SK-N-SH treated with all-trans-retinoic acid at 6 μM for 48 hours (cell line): ENCODE results near the gene FZD4.
A peak's percentile ranks its signal among the peaks of the same experiment; 100 is the strongest.
"Not testable (repeated sequence)": the region's sequence is repeated elsewhere in the genome, so short reads cannot be mapped to it uniquely, and the experiment has no call there.

Experiments used
- ATAC-seq: fragments of 200-7000 bp; cut with Tn5 transposase; 3 replicates; pipeline ENCODE4 v1.9.1; 2020; ENCODE audit warnings: mild to moderate bottlenecking, moderate library complexity
- ARNTL ChIP-seq: fragments of 450-650 bp; formaldehyde crosslinking; IDR thresholded peaks from 2 replicates; pipeline ENCODE4 v1.5.0; 2020; ENCODE audit warnings: low read depth, mild to moderate bottlenecking, moderate library complexity, borderline replicate concordance
- CSDC2 ChIP-seq: fragments of 250-450 bp; sonication (Bioruptor Pico); IDR thresholded peaks from 2 replicates; pipeline ENCODE4 v1.5.0; 2020; ENCODE audit warnings: mild to moderate bottlenecking, moderate library complexity
- ISL1 ChIP-seq: fragments of 250-450 bp; sonication (Bioruptor Pico); IDR thresholded peaks from 2 replicates; pipeline ENCODE4 v2.1.2; 2022; ENCODE audit warnings: mild to moderate bottlenecking, moderate library complexity
- OSR1 ChIP-seq: fragments of 250-450 bp; sonication (Bioruptor Pico); IDR thresholded peaks from 2 replicates; pipeline ENCODE4 v1.8.0; 2022; ENCODE audit warnings: moderate library complexity, mild to moderate bottlenecking, inconsistent platforms
- PPARA ChIP-seq: fragments of 250-450 bp; sonication (Bioruptor Pico); IDR thresholded peaks from 2 replicates; pipeline ENCODE4 v1.5.0; 2020; ENCODE audit warnings: mild to moderate bottlenecking, borderline replicate concordance
- RARB ChIP-seq: fragments of 250-450 bp; sonication (Bioruptor Pico); IDR thresholded peaks from 2 replicates; pipeline ENCODE4 v1.8.0; 2021; ENCODE audit warnings: mild to moderate bottlenecking, moderate library complexity
- SNAI2 ChIP-seq: fragments of 250-450 bp; sonication (Bioruptor Pico); IDR thresholded peaks from 2 replicates; pipeline ENCODE4 v1.5.0; 2020; ENCODE audit warnings: mild to moderate bottlenecking, moderate library complexity
- TOX ChIP-seq: fragments of 250-450 bp; sonication (Bioruptor Pico); IDR thresholded peaks from 2 replicates; pipeline ENCODE4 v1.8.0; 2021; ENCODE audit warnings: mild to moderate bottlenecking, moderate library complexity, borderline replicate concordance
- ZC3H10 ChIP-seq: fragments of 250-450 bp; sonication (Bioruptor Pico); IDR thresholded peaks from 2 replicates; pipeline ENCODE4 v1.5.1; 2021; ENCODE audit warnings: mild to moderate bottlenecking, moderate library complexity
- ZFP3 ChIP-seq: fragments of 250-450 bp; sonication (Bioruptor Pico); IDR thresholded peaks from 2 replicates; pipeline ENCODE4 v1.5.0; 2020; ENCODE audit warnings: mild to moderate bottlenecking, moderate library complexity
- ZFP30 ChIP-seq: fragments of 450-650 bp; formaldehyde crosslinking; IDR thresholded peaks from 2 replicates; pipeline ENCODE4 v1.5.0; 2022; ENCODE audit warnings: mild to moderate bottlenecking, moderate library complexity
- ZNF565 ChIP-seq: fragments of 450-650 bp; formaldehyde crosslinking; conservative IDR thresholded peaks from 2 replicates; pipeline ENCODE4 v1.5.0; 2020; ENCODE audit warnings: low read depth, mild to moderate bottlenecking, moderate library complexity
- ZNF8 ChIP-seq: fragments of 450-650 bp; formaldehyde crosslinking; IDR thresholded peaks from 2 replicates; pipeline ENCODE4 v1.5.0; 2020; ENCODE audit warnings: mild to moderate bottlenecking, moderate library complexity
- TF ChIP-seq, protein P1 (sequence below): fragments of 250-450 bp; sonication (Bioruptor Pico); IDR thresholded peaks from 2 replicates; pipeline ENCODE4 v1.8.0; 2021; ENCODE audit warnings: low read depth, mild to moderate bottlenecking, moderate library complexity, borderline replicate concordance
- TF ChIP-seq, protein P2 (sequence below): fragments of 250-450 bp; sonication (Bioruptor Pico); IDR thresholded peaks from 2 replicates; pipeline ENCODE4 v1.5.0; 2020; ENCODE audit warnings: mild to moderate bottlenecking, moderate library complexity
- TF ChIP-seq, protein P3 (sequence below): fragments of 250-450 bp; sonication (Bioruptor Pico); IDR thresholded peaks from 2 replicates; pipeline ENCODE4 v1.5.1; 2020; ENCODE audit warnings: low read depth, mild to moderate bottlenecking, moderate library complexity
- TF ChIP-seq, protein P4 (sequence below): fragments of 250-450 bp; sonication (Bioruptor Pico); IDR thresholded peaks from 2 replicates; pipeline ENCODE4 v1.5.1; 2021; ENCODE audit warnings: mild to moderate bottlenecking, moderate library complexity
- TF ChIP-seq, protein P5 (sequence below): fragments of 250-450 bp; sonication (Bioruptor Pico); IDR thresholded peaks from 2 replicates; pipeline ENCODE4 v1.8.0; 2020; ENCODE audit warnings: mild to moderate bottlenecking, moderate library complexity, borderline replicate concordance

The FZD4 gene

DNA sequence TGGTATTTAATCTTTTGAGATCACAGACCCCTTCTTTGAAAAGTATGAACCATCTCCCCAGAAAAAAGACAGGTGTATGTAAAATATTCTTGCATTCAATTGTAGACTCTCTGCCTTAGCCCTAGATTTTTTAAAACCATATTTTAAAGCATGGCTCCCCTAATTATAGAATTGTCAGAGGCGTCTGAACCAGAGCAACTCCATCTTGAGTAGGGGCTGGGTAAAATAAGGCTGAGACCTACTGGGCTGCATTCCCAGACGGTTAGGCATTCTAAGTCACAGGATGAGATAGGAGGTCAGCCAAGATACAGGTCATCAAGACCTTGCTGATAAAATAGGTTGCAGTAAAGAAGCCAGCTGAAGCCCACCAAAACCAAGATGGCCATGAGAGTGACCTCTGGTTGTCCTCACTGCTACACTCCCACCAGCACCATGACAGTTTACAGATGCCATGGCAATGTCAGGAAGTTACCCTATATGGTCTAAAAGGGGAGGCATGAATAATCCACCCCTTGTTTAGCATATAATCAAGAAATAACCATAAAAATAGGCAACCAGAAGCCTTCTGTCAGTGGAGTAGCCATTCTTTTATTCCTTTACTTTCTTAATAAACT is 17.9 kb downstream of the FZD4 start:
- TF ChIP-seq SNAI2 (CRISPR knock-in tag), result peak; percentile 96
- TF ChIP-seq ISL1 (CRISPR knock-in tag), result peak; percentile 70
- peak; percentile 89 for TF ChIP-seq ZFP3 (CRISPR knock-in tag)
- TF ChIP-seq, protein P1, sequence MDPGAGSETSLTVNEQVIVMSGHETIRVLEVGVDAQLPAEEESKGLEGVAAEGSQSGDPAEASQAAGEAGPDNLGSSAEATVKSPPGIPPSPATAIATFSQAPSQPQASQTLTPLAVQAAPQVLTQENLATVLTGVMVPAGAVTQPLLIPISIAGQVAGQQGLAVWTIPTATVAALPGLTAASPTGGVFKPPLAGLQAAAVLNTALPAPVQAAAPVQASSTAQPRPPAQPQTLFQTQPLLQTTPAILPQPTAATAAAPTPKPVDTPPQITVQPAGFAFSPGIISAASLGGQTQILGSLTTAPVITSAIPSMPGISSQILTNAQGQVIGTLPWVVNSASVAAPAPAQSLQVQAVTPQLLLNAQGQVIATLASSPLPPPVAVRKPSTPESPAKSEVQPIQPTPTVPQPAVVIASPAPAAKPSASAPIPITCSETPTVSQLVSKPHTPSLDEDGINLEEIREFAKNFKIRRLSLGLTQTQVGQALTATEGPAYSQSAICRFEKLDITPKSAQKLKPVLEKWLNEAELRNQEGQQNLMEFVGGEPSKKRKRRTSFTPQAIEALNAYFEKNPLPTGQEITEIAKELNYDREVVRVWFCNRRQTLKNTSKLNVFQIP, result peak; percentile 59; the same call in 1 of the 2 replicates
- TF ChIP-seq, protein P2, sequence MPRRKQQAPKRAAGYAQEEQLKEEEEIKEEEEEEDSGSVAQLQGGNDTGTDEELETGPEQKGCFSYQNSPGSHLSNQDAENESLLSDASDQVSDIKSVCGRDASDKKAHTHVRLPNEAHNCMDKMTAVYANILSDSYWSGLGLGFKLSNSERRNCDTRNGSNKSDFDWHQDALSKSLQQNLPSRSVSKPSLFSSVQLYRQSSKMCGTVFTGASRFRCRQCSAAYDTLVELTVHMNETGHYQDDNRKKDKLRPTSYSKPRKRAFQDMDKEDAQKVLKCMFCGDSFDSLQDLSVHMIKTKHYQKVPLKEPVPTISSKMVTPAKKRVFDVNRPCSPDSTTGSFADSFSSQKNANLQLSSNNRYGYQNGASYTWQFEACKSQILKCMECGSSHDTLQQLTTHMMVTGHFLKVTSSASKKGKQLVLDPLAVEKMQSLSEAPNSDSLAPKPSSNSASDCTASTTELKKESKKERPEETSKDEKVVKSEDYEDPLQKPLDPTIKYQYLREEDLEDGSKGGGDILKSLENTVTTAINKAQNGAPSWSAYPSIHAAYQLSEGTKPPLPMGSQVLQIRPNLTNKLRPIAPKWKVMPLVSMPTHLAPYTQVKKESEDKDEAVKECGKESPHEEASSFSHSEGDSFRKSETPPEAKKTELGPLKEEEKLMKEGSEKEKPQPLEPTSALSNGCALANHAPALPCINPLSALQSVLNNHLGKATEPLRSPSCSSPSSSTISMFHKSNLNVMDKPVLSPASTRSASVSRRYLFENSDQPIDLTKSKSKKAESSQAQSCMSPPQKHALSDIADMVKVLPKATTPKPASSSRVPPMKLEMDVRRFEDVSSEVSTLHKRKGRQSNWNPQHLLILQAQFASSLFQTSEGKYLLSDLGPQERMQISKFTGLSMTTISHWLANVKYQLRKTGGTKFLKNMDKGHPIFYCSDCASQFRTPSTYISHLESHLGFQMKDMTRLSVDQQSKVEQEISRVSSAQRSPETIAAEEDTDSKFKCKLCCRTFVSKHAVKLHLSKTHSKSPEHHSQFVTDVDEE (CRISPR knock-in tag), result 0 out of 2 replicates have a peak, but pooled peaks have one; percentile 27
- TF ChIP-seq CSDC2 (CRISPR knock-in tag), result peak; percentile 95; the same call in 1 of the 2 replicates
- ATAC-seq, result not testable (repeated sequence)

DNA sequence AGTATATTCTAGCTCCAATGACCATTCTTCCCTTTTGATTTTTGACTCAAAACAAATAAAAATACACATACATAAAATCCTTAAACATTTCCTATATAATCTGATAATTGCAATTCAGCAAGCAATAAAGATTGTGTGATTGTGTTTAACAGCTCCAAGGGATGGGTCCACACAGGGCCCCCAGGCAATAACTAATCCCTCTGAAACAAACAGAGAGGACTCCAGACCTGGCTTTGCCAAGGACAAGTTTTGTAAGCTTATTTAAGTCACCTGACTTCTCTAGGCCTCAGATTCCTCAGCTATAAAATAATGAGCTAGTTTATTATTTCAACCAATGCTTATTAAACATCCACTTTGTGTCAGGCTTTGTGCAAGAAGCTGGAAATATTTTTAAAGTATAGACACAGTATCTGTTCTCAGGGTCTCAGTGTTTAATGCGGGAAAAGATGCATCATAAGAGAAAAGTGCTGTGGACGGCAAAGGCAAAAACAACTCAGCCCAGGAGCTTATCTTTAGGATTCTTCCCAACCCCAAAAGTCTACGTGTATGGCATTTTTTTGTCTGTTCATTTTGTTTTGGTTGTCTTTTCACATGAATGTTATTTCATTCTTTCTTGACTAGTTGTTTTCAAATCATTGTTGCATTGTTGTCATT is 20.1 kb downstream of the FZD4 start:
- TF ChIP-seq RARB (CRISPR knock-in tag) (no peak), ZFP30 (CRISPR knock-in tag) (no peak), ARNTL (CRISPR knock-in tag) (no peak), ZC3H10 (CRISPR knock-in tag) (no peak), TOX (CRISPR knock-in tag) (no peak), ISL1 (CRISPR knock-in tag) (no peak), PPARA (CRISPR knock-in tag) (no peak), ZNF8 (no peak), OSR1 (CRISPR knock-in tag) (no peak), ZNF565 (CRISPR knock-in tag) (no peak), CSDC2 (CRISPR knock-in tag) (no peak)
- TF ChIP-seq, protein P3, sequence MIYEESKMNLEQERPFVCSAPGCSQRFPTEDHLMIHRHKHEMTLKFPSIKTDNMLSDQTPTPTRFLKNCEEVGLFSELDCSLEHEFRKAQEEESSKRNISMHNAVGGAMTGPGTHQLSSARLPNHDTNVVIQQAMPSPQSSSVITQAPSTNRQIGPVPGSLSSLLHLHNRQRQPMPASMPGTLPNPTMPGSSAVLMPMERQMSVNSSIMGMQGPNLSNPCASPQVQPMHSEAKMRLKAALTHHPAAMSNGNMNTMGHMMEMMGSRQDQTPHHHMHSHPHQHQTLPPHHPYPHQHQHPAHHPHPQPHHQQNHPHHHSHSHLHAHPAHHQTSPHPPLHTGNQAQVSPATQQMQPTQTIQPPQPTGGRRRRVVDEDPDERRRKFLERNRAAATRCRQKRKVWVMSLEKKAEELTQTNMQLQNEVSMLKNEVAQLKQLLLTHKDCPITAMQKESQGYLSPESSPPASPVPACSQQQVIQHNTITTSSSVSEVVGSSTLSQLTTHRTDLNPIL (CRISPR knock-in tag), result no peak
- TF ChIP-seq, protein P4, sequence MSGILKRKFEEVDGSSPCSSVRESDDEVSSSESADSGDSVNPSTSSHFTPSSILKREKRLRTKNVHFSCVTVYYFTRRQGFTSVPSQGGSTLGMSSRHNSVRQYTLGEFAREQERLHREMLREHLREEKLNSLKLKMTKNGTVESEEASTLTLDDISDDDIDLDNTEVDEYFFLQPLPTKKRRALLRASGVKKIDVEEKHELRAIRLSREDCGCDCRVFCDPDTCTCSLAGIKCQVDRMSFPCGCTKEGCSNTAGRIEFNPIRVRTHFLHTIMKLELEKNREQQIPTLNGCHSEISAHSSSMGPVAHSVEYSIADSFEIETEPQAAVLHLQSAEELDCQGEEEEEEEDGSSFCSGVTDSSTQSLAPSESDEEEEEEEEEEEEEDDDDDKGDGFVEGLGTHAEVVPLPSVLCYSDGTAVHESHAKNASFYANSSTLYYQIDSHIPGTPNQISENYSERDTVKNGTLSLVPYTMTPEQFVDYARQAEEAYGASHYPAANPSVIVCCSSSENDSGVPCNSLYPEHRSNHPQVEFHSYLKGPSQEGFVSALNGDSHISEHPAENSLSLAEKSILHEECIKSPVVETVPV (CRISPR knock-in tag), result no peak
- TF ChIP-seq, protein P2 (CRISPR knock-in tag), result no peak
- ATAC-seq, result no peak

DNA sequence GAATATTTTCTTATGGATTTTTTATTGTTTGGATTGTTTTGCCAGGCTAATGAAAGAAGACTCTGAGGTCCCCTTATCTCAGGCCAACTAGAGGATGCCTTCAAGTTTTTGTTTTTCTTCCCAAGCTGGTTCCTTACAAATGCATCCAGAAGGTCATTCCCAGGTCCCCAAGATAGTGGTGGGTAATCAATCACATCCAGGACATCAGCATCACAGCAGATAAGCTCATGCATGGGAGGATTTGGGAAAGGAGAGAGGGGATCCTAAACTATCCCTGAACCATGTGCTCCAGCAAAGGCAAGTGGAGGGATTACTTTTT is 20.7 kb downstream of the FZD4 start:
- no peak for ATAC-seq
- TF ChIP-seq ZFP30 (CRISPR knock-in tag), result no peak
- TF ChIP-seq OSR1 (CRISPR knock-in tag), result no peak
- no peak for TF ChIP-seq ZC3H10 (CRISPR knock-in tag)
- TF ChIP-seq, protein P5, sequence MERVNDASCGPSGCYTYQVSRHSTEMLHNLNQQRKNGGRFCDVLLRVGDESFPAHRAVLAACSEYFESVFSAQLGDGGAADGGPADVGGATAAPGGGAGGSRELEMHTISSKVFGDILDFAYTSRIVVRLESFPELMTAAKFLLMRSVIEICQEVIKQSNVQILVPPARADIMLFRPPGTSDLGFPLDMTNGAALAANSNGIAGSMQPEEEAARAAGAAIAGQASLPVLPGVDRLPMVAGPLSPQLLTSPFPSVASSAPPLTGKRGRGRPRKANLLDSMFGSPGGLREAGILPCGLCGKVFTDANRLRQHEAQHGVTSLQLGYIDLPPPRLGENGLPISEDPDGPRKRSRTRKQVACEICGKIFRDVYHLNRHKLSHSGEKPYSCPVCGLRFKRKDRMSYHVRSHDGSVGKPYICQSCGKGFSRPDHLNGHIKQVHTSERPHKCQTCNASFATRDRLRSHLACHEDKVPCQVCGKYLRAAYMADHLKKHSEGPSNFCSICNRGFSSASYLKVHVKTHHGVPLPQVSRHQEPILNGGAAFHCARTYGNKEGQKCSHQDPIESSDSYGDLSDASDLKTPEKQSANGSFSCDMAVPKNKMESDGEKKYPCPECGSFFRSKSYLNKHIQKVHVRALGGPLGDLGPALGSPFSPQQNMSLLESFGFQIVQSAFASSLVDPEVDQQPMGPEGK (CRISPR knock-in tag), result no peak
- TF ChIP-seq, protein P3 (CRISPR knock-in tag), result no peak
- no peak for TF ChIP-seq TOX (CRISPR knock-in tag)
- no peak for TF ChIP-seq ZNF8
